Upper lobe of left lung (tissue), 6 donors: Measurements from ENCODE around the gene KSR2. TPM values are rescaled to one million over a fixed set of nuclear protein-coding genes. Genes with fewer than 3 reads are reported as not detected.

Source experiments
- ATAC-seq, 2 donors: fragments of 200-7000 bp; cut with Tn5 transposase; one replicate each; pipeline ENCODE4 v1.9.1; 2022; ENCODE audit warnings: mild to moderate bottlenecking in 2 of 2, moderate library complexity in 2 of 2; ENCODE audit not compliant: low FRiP score in 2 of 2
- DNase-seq, 2 donors: peaks; one replicate each; pipeline ENCODE4 v3.0.0-alpha.2; 2019 to 2020
- H3K27ac ChIP-seq, 4 donors: fragments of 200-600 bp; sonication (generic); one replicate each; pipeline ENCODE4 v1.5.1; 2016 to 2019
- H3K27me3 ChIP-seq, 4 donors: fragments of 200-600 bp; sonication (generic); one replicate each; pipeline ENCODE4 v1.5.1; 2017 to 2019
- H3K36me3 ChIP-seq, 4 donors: fragments of 200-600 bp; sonication (generic); one replicate each; pipeline ENCODE4 v1.5.1; 2016 to 2019
- H3K4me1 ChIP-seq, 4 donors: fragments of 200-600 bp; sonication (generic); one replicate each; pipeline ENCODE4 v1.5.1; 2018 to 2019
- H3K4me3 ChIP-seq, 4 donors: fragments of 200-600 bp; sonication (generic); one replicate each; pipeline ENCODE4 v1.5.1; 2017 to 2019; ENCODE audit warnings: mild to moderate bottlenecking in 2 of 4, moderate library complexity in 1 of 4
- H3K9me3 ChIP-seq, 4 donors: fragments of 200-600 bp; sonication (generic); one replicate each; pipeline ENCODE4 v1.5.1; 2018 to 2019
- CTCF ChIP-seq, 6 experiments: fragments of 450-650 bp in 4 of 6; fragments of 200-600 bp in 2 of 6; sonication (generic) in 2 of 6; IDR thresholded peaks; one replicate each; pipeline ENCODE4 v1.5.1; 2016 to 2019; ENCODE audit warnings: antibody characterized with exemption in 6 of 6
- EP300 ChIP-seq, 4 donors: sonication (generic); formaldehyde crosslinking; IDR thresholded peaks; one replicate each; pipeline ENCODE4 v1.5.1; 2017; ENCODE audit warnings: antibody characterized with exemption in 4 of 4, control low read depth in 2 of 4
- POLR2A ChIP-seq, 4 donors: fragments of 450-650 bp; IDR thresholded peaks; one replicate each; pipeline ENCODE4 v1.5.1; 2016 to 2017; ENCODE audit warnings: antibody characterized with exemption in 4 of 4, mild to moderate bottlenecking in 2 of 4
- POLR2AphosphoS5 ChIP-seq, 2 donors: sonication (generic); formaldehyde crosslinking; IDR thresholded peaks; one replicate each; pipeline ENCODE4 v1.5.1; 2017; ENCODE audit warnings: antibody characterized with exemption in 2 of 2
- WGBS, 2 donors: methylation state at CpG; one replicate each; pipeline ENCODE4 v1.1.5; 2017 to 2018; 5-methylcytosine and 5-hydroxymethylcytosine counted together
- total RNA-seq, 6 donors: library from RNA; depleted of rRNA in 4 of 6; stranded (reverse); fragments of >200 nt in 4 of 6; gene quantifications; one replicate each; pipeline versions ENCODE4 v1.1.0 to v1.2.1, GENCODE V29; 2016 to 2021
- donor health status: DM: no; HTN: no; CAD: no; lungs with moderate emphysema.
- donor health status: DM: no; HTN: yes; CAD: no; lungs with severe emphysema.

Gene KSR2
- total RNA-seq, 6 donors from 2014 or later, result 0.30 to 3.2 (median 0.85) TPM

GRCh38 chr12:117523971-117524370 is 444.8 kb downstream of the KSR2 start:
- DNase-seq (no peak), ATAC-seq (no peak)
- H3K9me3 ChIP-seq, result no peaks in the 10 kb centered on the region
- no peak overlapping the region for H3K27ac ChIP-seq
- peaks cover 0 to 23% (median 5%) of the 10 kb centered on the region in 4 donors for H3K4me1 ChIP-seq
- WGBS, 2 donors, result 82 to 85% methylated on average over 4 of the region's 4 CpGs
- H3K4me3 ChIP-seq, result no peak overlapping the region
- H3K36me3 ChIP-seq, result no peaks in the 10 kb centered on the region
- TF ChIP-seq CTCF (IDR thresholded peaks at IDR 0.05), result no peak
- TF ChIP-seq POLR2AphosphoS5 (IDR thresholded peaks at IDR 0.05), result no peak
- no peak for TF ChIP-seq EP300 (IDR thresholded peaks at IDR 0.05)
- no peak for TF ChIP-seq POLR2A (IDR thresholded peaks at IDR 0.05)
- H3K27me3 ChIP-seq, result no peaks in the 10 kb centered on the region

- no peak for DNase-seq
- WGBS, 2 donors, result 77 to 92% methylated on average over 1 of the region's 1 CpG
- no peak overlapping the region for H3K4me3 ChIP-seq
- H3K27me3 ChIP-seq, result no peaks in the 10 kb centered on the region
- H3K4me1 ChIP-seq, result peaks cover 0 to 27% (median 5%) of the 10 kb centered on the region in 4 donors
- ATAC-seq, result no peak
- TF ChIP-seq POLR2A (IDR thresholded peaks at IDR 0.05), result no peak
- TF ChIP-seq EP300 (IDR thresholded peaks at IDR 0.05), result no peak
- H3K27ac ChIP-seq, result no peak overlapping the region
- H3K9me3 ChIP-seq, result no peaks in the 10 kb centered on the region
- no peaks in the 10 kb centered on the region for H3K36me3 ChIP-seq
These were observed 446.2 kb downstream of the KSR2 start for GRCh38 chr12:117522559-117522958.

- no peak for ATAC-seq
- Histone ChIP-seq H3K27me3 (no peaks in the 10 kb centered on the region), H3K9me3 (no peaks in the 10 kb centered on the region), H3K4me3 (no peak overlapping the region), H3K27ac (no peak overlapping the region), H3K36me3 (no peaks in the 10 kb centered on the region), H3K4me1 (peaks cover 0 to 27% (median 5%) of the 10 kb centered on the region in 4 donors)
- TF ChIP-seq POLR2AphosphoS5 (IDR thresholded peaks at IDR 0.05) (no peak), CTCF (IDR thresholded peaks at IDR 0.05) (no peak), EP300 (IDR thresholded peaks at IDR 0.05) (no peak)
- no peak for DNase-seq
- 66 to 69% methylated on average over 5 of the region's 5 CpGs for WGBS, 2 donors
These were observed 446.9 kb downstream of the KSR2 start for GRCh38 chr12:117521867-117522266.

- DNase-seq (no peak), ATAC-seq (peak in 1 of 2 donors; percentile 50)
- peaks cover 0 to 27% (median 5%) of the 10 kb centered on the region in 4 donors for H3K4me1 ChIP-seq
- H3K36me3 ChIP-seq, result no peaks in the 10 kb centered on the region
- no peak overlapping the region for H3K4me3 ChIP-seq
- no peak for TF ChIP-seq EP300 (IDR thresholded peaks at IDR 0.05)
- TF ChIP-seq POLR2AphosphoS5 (IDR thresholded peaks at IDR 0.05), result no peak
- TF ChIP-seq POLR2A (IDR thresholded peaks at IDR 0.05), result no peak
- no peak for TF ChIP-seq CTCF (IDR thresholded peaks at IDR 0.05)
- 49 to 55% methylated on average over 7 of the region's 7 CpGs for WGBS, 2 donors
- H3K9me3 ChIP-seq, result no peaks in the 10 kb centered on the region
- no peak overlapping the region for H3K27ac ChIP-seq
- no peaks in the 10 kb centered on the region for H3K27me3 ChIP-seq
These were observed 447.4 kb downstream of the KSR2 start for GRCh38 chr12:117521346-117521745.

- TF ChIP-seq CTCF (IDR thresholded peaks at IDR 0.05) (no peak), POLR2AphosphoS5 (IDR thresholded peaks at IDR 0.05) (no peak), EP300 (IDR thresholded peaks at IDR 0.05) (no peak), POLR2A (IDR thresholded peaks at IDR 0.05) (no peak)
- peak in 1 of 2 donors; percentile 35 for DNase-seq
- Histone ChIP-seq H3K27me3 (no peaks in the 10 kb centered on the region), H3K27ac (no peak overlapping the region), H3K4me1 (peaks cover 0 to 27% (median 10%) of the 10 kb centered on the region in 4 donors), H3K36me3 (no peaks in the 10 kb centered on the region), H3K4me3 (no peak overlapping the region), H3K9me3 (no peaks in the 10 kb centered on the region)
- ATAC-seq, result peak; percentile 25 to 73
- WGBS, 2 donors, result 55 to 69% methylated on average over 11 of the region's 11 CpGs
These were observed 450.1 kb downstream of the KSR2 start for GRCh38 chr12:117518594-117519270.
